ENCODE results near the gene CFAP44.
"Not testable (repeated sequence)": the region's sequence is repeated elsewhere in the genome, so short reads cannot be mapped to it uniquely, and the experiment has no call there.

Gene CFAP44

GRCh38 chr3:113441051-113441770 lies at the start of gene CFAP44:
Gene CFAP44 (minus strand): TSS chr3:113441493. CDS start chr3:113433664, 7,829 bp downstream.
- peak; percentile 63 for DNase-seq

GRCh38 chr3:113485161-113485609 lies 43.9 kb upstream of the CFAP44 start:
- DNase-seq: peak; percentile 48

- DNase-seq: no peak
Measured at GRCh38 chr3:113468539-113468938, 27.2 kb upstream of the CFAP44 start.

- no peak for DNase-seq
Measured at GRCh38 chr3:113461488-113461887, 20.2 kb upstream of the CFAP44 start.

GRCh38 chr3:113458554-113458953 lies 17.3 kb upstream of the CFAP44 start:
- not testable (repeated sequence) for DNase-seq

GRCh38 chr3:113455446-113455845 lies 14.2 kb upstream of the CFAP44 start:
- DNase-seq: no peak

GRCh38 chr3:113454630-113455029 lies 13.3 kb upstream of the CFAP44 start:
- no peak for DNase-seq

- DNase-seq: no peak
Measured at GRCh38 chr3:113454057-113454456, 12.8 kb upstream of the CFAP44 start.

- no peak for DNase-seq
Measured at GRCh38 chr3:113450911-113451310, 9.6 kb upstream of the CFAP44 start.

GRCh38 chr3:113439606-113440005 lies 1.7 kb downstream of the CFAP44 start:
- no peak for DNase-seq

- no peak for DNase-seq
Measured at GRCh38 chr3:113438224-113438623, 3.1 kb downstream of the CFAP44 start.

GRCh38 chr3:113437411-113437810 lies 3.9 kb downstream of the CFAP44 start:
- DNase-seq: no peak

- no peak for DNase-seq
Measured at GRCh38 chr3:113436809-113437208, 4.5 kb downstream of the CFAP44 start.

GRCh38 chr3:113431811-113432210 lies 9.5 kb downstream of the CFAP44 start:
- DNase-seq: no peak

- no peak for DNase-seq
Measured at GRCh38 chr3:113428581-113428980, 12.7 kb downstream of the CFAP44 start.

- DNase-seq: no peak
Measured at GRCh38 chr3:113423699-113424098, 17.6 kb downstream of the CFAP44 start.

GRCh38 chr3:113421082-113421481 lies 20.2 kb downstream of the CFAP44 start:
- DNase-seq: no peak

- DNase-seq: no peak
Measured at GRCh38 chr3:113409676-113410075, 31.6 kb downstream of the CFAP44 start.

GRCh38 chr3:113405180-113405579 lies 36.1 kb downstream of the CFAP44 start:
- DNase-seq: no peak

GRCh38 chr3:113404637-113405036 lies 36.7 kb downstream of the CFAP44 start:
- no peak for DNase-seq

Measured in CD4-positive, alpha-beta T cell treated with Interleukin-10 for 1 hour (primary cell).